Activated naive CD4-positive, alpha-beta T cell treated with anti-CD3 and anti-CD28 coated beads for 36 hours (primary cell): ENCODE results near the gene FGR. TPM values are rescaled to one million over a fixed set of nuclear protein-coding genes. Genes with fewer than 3 reads are reported as not detected.
"Not testable (repeated sequence)": the region's sequence is repeated elsewhere in the genome, so short reads cannot be mapped to it uniquely, and the experiment has no call there.

ENCODE experiments used
- CTCF ChIA-PET: fragments of 350-600 bp; sonication (Branson Sonifier 250); formaldehyde crosslinking; loops from one replicate; lab custom pipeline; 2021; ENCODE audit warnings: antibody characterized with exemption; lab: Charles Lee
- DNase-seq: peaks from one replicate; pipeline ENCODE4 v3.0.0-alpha.2; 2020
- H3K27ac Mint-ChIP-seq: one replicate; pipeline ENCODE4 v1.8.0; 2021; ENCODE audit warnings: mild to moderate bottlenecking, mixed read lengths
- H3K27me3 Mint-ChIP-seq: one replicate; pipeline ENCODE4 v1.8.0; 2021; ENCODE audit warnings: low read depth, mixed read lengths
- H3K36me3 Mint-ChIP-seq: one replicate; pipeline ENCODE4 v1.8.0; 2021; ENCODE audit warnings: low read depth, mixed read lengths
- H3K4me1 Mint-ChIP-seq: one replicate; pipeline ENCODE4 v1.8.0; 2021; ENCODE audit warnings: low read depth, mixed read lengths
- H3K4me3 Mint-ChIP-seq: one replicate; pipeline ENCODE4 v1.8.0; 2021; ENCODE audit warnings: mild to moderate bottlenecking, moderate library complexity, mixed read lengths
- H3K9me3 Mint-ChIP-seq: one replicate; pipeline ENCODE4 v1.8.0; 2021; ENCODE audit warnings: mixed read lengths
- intact Hi-C: fragments of 100-400 bp; cut with micrococcal nuclease; formaldehyde crosslinking; loops from one replicate; pipeline ENCODE4 v1.15.1; 2023
- total RNA-seq, 2 experiments: library from RNA; stranded (reverse); gene quantifications; one replicate each; pipeline ENCODE4 v1.2.3, GENCODE V29; 2021

Gene FGR
- total RNA-seq, 2 experiments from 2014 or later: 0.10 to 0.14 TPM

- Mint-ChIP-seq H3K27ac (no peak overlapping the region), H3K4me1 (peaks cover 61% of the 10 kb centered on the region), H3K4me3 (no peak overlapping the region), H3K9me3 (no peaks in the 10 kb centered on the region), H3K36me3 (no peaks in the 10 kb centered on the region), H3K27me3 (no peaks in the 10 kb centered on the region)
- intact Hi-C loops: no loop called here
- DNase-seq: no peak
- CTCF ChIA-PET: interaction anchor here (1.1 to 4.4 kb wide), 2 partner anchors 31 to 89 kb away, joined by 3 to 20 read pairs; no protein-coding TSS in a partner anchor
Measured at GRCh38 chr1:27630859-27631491, 4.0 kb downstream of the FGR start.

GRCh38 chr1:27628712-27629111 lies 6.3 kb downstream of the FGR start:
- Mint-ChIP-seq H3K27ac (no peak overlapping the region), H3K4me1 (peaks cover 49% of the 10 kb centered on the region), H3K4me3 (no peak overlapping the region), H3K9me3 (no peaks in the 10 kb centered on the region), H3K36me3 (no peaks in the 10 kb centered on the region), H3K27me3 (no peaks in the 10 kb centered on the region)
- DNase-seq: no peak
- intact Hi-C loops: no loop called here
- CTCF ChIA-PET: interaction anchor here (0.7 to 4.4 kb wide), 8 partner anchors 12 to 301 kb away, joined by 3 to 20 read pairs (median 4); no protein-coding TSS in a partner anchor

DNA sequence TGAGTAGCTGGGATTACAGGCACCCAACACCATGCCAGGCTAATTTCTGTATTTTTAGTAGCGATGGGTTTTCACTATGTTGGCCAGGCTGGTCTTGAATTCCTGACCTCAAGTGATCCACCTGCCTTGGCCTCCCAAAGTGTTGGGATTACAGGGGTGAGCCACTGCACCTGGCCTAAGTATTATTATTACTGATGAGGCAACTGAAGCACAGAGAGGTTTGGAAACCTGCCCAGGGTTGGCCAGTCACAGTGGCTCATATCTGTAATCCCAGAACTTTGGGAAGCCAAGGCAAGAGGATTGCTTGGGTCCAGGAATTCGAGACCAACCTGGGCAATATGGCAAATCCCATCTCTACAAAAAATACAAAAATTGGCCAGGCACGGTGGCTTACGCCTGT lies 7.3 kb downstream of the FGR start:
- DNase-seq, H3K27ac Mint-ChIP-seq, H3K27me3 Mint-ChIP-seq, H3K36me3 Mint-ChIP-seq, intact Hi-C loops, H3K4me3 Mint-ChIP-seq, H3K9me3 Mint-ChIP-seq: not testable (repeated sequence)
- H3K4me1 Mint-ChIP-seq: peaks cover 44% of the 10 kb centered on the region
- CTCF ChIA-PET: interaction anchor here (0.6 to 1.6 kb wide), 3 partner anchors 16 to 619 kb away, joined by 3 to 4 read pairs (median 4); no protein-coding TSS in a partner anchor

GRCh38 chr1:27627061-27627460 lies 7.9 kb downstream of the FGR start:
- no peaks in the 10 kb centered on the region for H3K27me3 Mint-ChIP-seq
- intact Hi-C loops: no loop called here
- CTCF ChIA-PET: interaction anchor here (0.6 to 1.6 kb wide), 2 partner anchors 16 to 630 kb away, joined by 4 read pairs; no protein-coding TSS in a partner anchor
- H3K4me1 Mint-ChIP-seq: peaks cover 37% of the 10 kb centered on the region
- no peak for DNase-seq
- H3K9me3 Mint-ChIP-seq: no peaks in the 10 kb centered on the region
- H3K27ac Mint-ChIP-seq: no peak overlapping the region
- H3K4me3 Mint-ChIP-seq: no peak overlapping the region
- no peaks in the 10 kb centered on the region for H3K36me3 Mint-ChIP-seq

DNA sequence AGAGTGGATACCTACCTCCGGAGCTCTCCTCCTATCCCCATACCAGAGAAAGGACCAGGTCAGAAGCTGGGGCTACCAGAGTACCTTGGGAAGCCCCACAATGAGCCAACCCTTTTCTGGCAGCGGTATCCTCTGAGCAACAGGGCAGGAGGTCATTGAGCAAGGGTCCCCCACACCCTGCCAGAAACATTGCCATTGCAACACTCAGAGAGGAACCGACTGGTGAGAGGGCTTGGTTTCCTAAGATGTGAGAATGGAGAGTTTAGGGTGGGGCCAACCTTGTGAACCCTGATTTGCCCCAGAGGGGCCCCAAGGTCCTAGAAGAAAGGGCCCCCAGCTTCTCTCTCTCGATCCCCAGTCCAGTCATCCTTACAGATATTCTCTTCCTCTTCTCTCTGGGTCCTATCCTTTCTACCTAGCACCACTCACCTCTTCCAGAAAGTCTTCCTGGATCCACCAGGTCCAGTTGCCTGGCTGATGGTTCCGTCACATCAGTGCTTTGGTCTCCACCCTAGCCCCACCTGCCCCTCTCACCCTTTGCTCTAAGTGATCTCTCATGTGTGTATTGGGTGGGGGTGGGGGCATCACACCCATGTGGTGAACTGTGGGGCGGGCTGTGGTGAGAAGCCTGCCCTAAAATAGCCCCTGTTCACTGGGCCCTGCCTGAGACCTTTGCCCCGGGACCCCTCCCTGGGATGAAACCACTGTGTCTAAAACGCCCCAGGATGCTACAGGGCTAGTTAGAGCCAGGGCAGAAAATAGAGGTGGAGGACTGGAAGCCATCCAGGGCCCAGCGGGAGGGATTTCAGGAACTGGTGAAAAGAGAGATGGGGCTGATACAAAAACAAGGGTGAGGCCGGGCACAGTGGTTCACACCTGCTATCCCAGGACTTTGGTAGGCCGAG lies 8.7 kb downstream of the FGR start:
- H3K27me3 Mint-ChIP-seq: no peaks in the 10 kb centered on the region
- CTCF ChIA-PET: interaction anchor here (0.6 to 1.1 kb wide), 2 partner anchors 37 to 629 kb away, joined by 3 to 4 read pairs; no protein-coding TSS in a partner anchor
- no peak for DNase-seq
- H3K4me1 Mint-ChIP-seq: peaks cover 30% of the 10 kb centered on the region
- H3K9me3 Mint-ChIP-seq: no peaks in the 10 kb centered on the region
- H3K27ac Mint-ChIP-seq: no peak overlapping the region
- no peaks in the 10 kb centered on the region for H3K36me3 Mint-ChIP-seq
- intact Hi-C loops: no loop called here
- H3K4me3 Mint-ChIP-seq: no peak overlapping the region

- Mint-ChIP-seq H3K27ac (no peak overlapping the region), H3K36me3 (no peaks in the 10 kb centered on the region), H3K4me1 (peaks cover 18% of the 10 kb centered on the region), H3K4me3 (no peak overlapping the region), H3K27me3 (no peaks in the 10 kb centered on the region), H3K9me3 (no peaks in the 10 kb centered on the region)
- no peak for DNase-seq
- intact Hi-C loops: no loop called here
- CTCF ChIA-PET: interaction anchor here (1.1 kb wide), 2 partner anchors 38 to 267 kb away, joined by 3 to 4 read pairs; no protein-coding TSS in a partner anchor
Measured at GRCh38 chr1:27624467-27625178, 10.4 kb downstream of the FGR start.

DNA sequence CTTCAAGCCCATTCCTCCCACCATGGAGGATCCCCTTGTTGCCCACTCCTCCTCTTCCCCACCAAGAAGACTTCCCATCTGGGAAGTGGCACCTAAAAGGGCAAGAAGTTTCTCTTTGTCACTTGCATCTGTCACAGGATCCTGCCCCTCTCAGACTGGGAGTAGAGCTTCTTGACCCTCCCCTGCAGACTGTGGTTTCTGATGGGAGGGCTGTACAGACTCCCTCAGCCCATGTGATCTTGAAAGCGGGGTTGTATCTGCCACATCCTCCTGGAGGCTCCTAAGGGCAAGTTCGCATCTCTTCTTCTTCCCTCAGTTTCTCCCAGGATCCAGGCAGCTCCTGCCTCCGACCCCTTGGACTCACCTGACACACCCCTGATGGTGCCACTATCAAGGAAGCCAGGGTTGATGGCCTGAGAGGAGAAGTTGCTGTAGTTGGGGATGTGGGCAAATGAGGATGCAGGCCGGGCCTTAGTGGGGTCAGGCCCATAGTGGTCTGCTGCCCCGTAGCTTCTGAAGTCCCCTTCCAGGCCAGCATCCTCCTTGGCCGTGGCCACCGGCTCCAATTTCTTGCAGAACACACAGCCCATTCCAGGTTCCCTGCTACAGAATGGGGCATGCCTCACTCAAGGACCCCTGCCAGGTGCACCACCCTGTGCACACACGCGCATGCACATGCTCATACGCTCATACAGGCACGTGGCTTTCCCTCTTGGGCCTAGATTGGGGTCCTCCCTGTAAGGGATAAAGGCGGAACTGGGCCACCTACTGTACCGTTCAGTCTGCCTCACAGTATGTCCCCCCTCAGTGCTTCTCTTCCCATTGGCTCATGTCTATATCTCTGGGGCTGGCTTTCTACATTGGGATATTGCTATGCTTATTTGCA lies 11.4 kb downstream of the FGR start:
- CTCF ChIA-PET: no interaction called here
- Mint-ChIP-seq H3K27ac (no peak overlapping the region), H3K9me3 (no peaks in the 10 kb centered on the region), H3K36me3 (no peaks in the 10 kb centered on the region), H3K4me3 (no peak overlapping the region), H3K27me3 (no peaks in the 10 kb centered on the region), H3K4me1 (peaks cover 13% of the 10 kb centered on the region)
- no peak for DNase-seq
- intact Hi-C loops: no loop called here

- peaks cover 19% of the 10 kb centered on the region for H3K4me1 Mint-ChIP-seq
- CTCF ChIA-PET: no interaction called here
Measured at GRCh38 chr1:27622828-27623227, 12.2 kb downstream of the FGR start.

GRCh38 chr1:27621051-27621920 lies 13.7 kb downstream of the FGR start:
- intact Hi-C loops: no loop called here
- CTCF ChIA-PET: interaction anchor here (1.0 to 1.8 kb wide), 5 partner anchors 15 to 48 kb away, joined by 3 to 4 read pairs (median 4); no protein-coding TSS in a partner anchor
- H3K27me3 Mint-ChIP-seq: no peaks in the 10 kb centered on the region
- H3K36me3 Mint-ChIP-seq: no peaks in the 10 kb centered on the region
- no peak for DNase-seq
- H3K9me3 Mint-ChIP-seq: no peaks in the 10 kb centered on the region
- peaks cover 31% of the 10 kb centered on the region for H3K4me1 Mint-ChIP-seq
- H3K27ac Mint-ChIP-seq: no peak overlapping the region
- no peak overlapping the region for H3K4me3 Mint-ChIP-seq

More at GRCh38 chr1:27622828-27623227, 12.2 kb downstream of the FGR start:
- no peak overlapping the region for H3K4me3 Mint-ChIP-seq
- no peaks in the 10 kb centered on the region for H3K9me3 Mint-ChIP-seq
- H3K27me3 Mint-ChIP-seq: no peaks in the 10 kb centered on the region
- no peak for DNase-seq
- intact Hi-C loops: no loop called here
- no peaks in the 10 kb centered on the region for H3K36me3 Mint-ChIP-seq
- no peak overlapping the region for H3K27ac Mint-ChIP-seq

GRCh38 chr1:27619782-27620438 lies 15.1 kb downstream of the FGR start:
- intact Hi-C loops, H3K27me3 Mint-ChIP-seq, H3K9me3 Mint-ChIP-seq, H3K4me3 Mint-ChIP-seq, DNase-seq, H3K27ac Mint-ChIP-seq, H3K36me3 Mint-ChIP-seq: not testable (repeated sequence)
- CTCF ChIA-PET: interaction anchor here (1.3 to 1.8 kb wide), 3 partner anchors 11 to 43 kb away, joined by 4 to 6 read pairs (median 4); no protein-coding TSS in a partner anchor
- peaks cover 40% of the 10 kb centered on the region for H3K4me1 Mint-ChIP-seq
